ENCODE results near the gene ITSN1.
"Not testable (repeated sequence)": the region's sequence is repeated elsewhere in the genome, so short reads cannot be mapped to it uniquely, and the experiment has no call there.

ITSN1 gene

DNA sequence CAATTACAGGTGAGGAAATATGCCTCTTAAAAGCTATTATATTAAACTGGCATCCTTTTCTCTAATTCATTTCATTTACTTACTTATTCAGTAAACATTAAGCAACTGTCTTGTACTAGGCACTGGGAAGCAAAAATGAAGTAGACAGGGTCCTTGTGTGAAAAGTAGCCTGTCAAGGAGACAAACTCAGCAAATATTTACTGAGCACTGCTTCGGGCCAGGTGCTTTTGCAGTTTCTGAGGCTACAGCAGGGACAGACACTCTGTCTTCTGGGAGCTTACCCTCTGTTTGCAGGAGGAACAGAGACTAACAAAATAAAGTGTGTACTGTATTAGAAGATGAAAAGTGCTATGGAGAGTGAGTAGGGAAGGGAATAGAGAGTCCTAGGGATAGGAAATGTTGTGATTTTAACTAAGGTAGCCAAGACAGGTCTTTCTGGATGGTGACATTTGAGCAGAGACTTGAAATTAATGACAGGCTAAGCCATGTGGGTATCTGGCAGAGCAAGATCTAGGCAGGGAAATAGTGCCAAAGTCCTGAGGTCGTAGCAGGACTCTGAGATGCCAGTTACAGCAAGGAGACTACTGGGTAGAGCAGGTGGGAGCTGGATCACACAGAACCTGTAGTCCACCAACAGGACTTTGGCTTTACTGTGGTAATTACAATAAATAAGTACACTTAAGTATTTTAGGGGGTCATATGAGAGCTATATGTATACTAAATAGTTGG is 133.0 kb downstream of the ITSN1 start:
- no peak for DNase-seq

DNA sequence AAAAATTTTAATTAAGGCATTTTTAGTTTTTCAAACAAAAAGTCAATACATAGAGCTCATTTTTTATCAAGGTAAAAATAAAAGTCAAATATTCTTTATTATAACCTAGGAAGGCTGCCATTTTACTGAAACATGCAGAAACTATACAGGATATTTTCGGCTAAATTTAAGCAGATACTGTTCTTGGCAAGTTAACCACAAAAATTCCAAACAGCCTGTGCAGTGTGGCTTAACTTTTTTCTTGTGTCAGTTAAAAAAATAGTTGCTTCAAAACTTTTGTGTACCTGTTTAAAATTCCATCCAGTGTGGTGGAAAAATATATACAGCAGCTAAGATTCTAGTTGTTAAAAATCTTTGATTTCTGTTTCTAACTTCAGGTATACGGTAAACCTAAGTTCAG is 138.3 kb downstream of the ITSN1 start:
- DNase-seq, result no peak

DNA sequence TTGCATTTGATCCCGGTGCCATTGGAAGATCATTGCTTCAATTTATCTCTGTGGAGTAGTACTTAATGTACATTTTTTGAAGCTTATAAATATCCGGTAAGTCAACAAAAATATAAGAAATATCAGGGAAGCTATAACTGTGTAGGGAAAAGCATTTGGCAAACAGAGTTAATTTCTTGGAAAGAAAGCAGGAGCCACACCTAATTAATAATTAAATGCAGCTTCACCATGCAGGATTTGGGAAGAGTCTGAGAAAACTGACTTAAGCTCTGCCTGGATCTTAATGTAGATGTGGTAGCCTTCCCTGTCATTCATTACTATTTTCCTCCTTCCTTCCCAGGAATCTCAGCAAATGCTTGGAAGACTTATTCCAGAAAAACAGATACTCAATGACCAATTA is 138.8 kb downstream of the ITSN1 start:
- DNase-seq, result no peak

DNA sequence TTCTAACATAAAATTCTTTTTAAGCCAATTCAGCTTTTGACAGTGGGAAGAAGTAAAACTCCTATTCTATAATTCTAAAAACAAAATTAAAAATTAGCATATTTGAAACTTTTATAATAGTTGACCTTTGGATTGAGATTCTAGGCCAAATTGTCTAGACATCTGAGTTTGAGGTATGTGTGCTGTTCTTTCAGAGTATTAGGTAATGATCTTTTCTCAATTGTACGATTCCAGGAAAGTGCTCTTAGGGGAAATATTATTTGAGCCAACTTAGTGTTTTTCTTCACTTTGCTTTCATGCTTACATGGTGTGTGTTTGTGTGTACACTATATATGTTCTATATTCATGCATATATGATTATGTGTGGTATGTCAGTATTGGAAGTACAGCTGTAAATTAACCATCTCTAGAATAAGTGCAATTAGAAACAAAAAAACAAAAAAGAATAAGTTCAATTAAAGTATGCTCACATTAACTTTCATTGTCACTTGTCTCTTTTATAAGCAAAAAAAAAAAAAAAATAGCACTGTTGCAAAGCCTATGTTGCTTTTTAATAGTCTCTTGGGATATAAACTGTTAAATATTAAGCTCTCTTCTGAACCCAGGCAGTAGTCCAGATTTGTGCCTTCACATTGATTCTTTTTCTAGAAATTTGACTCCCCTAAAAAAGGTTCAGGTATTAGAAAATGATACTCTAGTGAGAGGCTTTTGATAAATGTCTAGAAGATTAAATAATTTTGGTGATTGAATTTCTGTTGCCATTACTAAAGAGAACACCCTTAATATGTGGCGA is 141.1 kb downstream of the ITSN1 start:
- DNase-seq, result no peak

DNA sequence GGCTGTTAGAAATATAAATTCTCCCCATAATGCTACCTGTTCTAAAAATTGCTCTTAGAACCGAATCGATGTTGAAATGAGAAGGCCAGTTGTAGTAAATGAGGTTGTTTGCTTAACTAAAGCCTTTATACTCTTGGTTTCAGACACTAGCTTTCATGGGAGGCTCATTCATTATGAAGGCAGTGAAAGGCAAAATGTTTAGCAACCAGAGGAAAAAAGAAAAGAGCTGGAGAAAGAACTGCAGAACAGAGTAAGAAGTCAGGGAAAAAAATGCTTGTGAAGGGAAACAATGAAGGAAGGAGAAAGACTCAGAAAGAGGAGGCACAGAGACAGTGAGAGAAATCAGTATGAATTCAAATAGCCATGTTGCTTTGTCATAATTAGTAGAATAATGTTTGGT is 145.1 kb downstream of the ITSN1 start:
- DNase-seq, result no peak

DNA sequence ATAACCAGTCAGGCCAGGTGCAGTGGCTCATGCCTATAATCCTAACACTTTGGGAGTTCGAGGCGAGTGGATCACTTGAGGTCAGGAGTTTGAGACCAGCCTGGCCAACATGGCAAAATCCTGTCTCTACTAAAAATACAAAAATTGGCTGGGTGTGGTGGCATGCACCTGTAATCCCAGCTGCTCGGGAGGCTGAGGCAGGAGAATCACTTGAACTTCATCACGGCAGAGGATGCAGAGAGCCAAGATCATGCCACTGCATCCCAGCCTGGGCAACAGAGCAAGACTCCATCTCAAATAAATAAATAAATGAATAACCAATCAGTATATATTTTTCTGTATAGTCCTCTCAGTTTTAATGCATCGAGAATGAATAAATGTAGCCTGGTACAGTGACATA is 146.1 kb downstream of the ITSN1 start:
- DNase-seq, result not testable (repeated sequence)

DNA sequence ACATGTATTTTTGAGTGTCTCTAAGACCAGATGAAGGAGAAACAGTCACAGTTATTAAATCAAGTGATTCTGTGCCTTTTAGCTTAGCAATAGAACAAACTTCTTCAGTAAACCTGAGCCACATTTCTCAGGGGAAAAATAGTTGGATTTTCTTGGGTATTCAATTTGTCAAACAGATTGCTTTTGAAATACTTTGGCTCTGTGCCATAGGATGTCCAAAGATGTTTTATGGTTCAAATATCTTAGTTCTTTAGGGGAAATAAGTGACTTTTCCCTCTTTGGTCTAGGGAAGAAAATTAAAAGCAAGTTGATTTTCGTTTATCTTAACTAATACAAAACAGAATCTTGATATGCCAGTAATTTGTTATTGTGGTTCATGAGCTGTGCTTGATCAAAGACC is 147.4 kb downstream of the ITSN1 start:
- DNase-seq, result no peak

DNA sequence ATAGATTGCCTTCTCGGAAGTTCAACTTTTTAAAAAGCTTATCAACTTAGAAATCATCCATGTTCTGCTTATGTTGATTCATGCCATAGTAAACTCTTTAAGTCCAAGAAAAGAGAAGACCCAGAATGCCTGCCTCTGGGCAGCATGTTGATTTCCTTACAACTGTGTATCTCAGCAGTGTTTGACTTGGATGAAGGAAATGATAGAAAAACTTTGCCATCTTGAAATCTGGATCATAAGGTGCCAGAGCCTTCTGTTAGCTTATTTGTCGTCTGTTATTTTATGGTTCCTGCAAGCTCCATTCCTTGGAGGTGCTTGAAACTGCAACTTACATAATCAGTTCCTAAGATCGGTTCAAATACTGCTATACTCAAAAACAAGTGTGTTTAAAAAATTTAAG is 148.8 kb downstream of the ITSN1 start:
- DNase-seq, result no peak

DNA sequence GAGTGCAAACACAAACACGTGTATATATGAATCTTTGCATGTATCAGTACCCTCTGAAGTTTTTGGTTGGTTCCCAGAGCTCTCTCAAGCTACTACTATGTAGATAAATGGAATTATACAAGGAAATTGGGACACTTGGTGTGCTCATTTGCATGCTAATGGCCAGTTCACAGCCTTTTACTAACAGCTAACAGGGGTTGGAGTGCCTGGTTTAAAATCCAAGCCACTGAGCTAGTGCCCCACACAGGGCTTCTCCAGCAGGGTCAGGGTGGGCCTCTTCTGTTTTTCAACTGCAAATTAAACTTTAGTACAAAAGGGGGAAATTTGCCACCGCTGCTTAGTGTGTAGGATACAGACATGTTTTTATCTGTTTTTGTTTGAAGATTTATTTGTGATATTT is 152.3 kb downstream of the ITSN1 start:
- no peak for DNase-seq

DNA sequence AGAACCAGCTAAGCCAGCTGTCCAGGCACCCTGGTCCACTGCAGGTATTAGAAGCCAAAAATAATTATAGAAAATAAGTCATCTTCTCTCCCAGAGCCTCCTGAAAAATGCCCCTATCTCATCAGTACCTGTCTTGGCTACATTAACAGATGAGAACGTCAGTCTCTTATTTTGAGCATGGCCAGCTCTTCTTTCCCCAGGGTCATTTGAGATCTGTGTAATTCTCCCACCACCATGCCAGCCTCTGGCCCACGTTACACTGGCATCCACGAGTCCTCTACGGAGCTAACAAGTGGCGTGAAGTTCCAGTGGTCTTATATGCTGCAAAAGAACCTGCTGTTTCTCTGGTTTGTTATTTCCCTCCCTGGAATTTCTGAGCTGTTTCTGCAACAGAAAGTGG is 155.3 kb downstream of the ITSN1 start:
- no peak for DNase-seq

DNA sequence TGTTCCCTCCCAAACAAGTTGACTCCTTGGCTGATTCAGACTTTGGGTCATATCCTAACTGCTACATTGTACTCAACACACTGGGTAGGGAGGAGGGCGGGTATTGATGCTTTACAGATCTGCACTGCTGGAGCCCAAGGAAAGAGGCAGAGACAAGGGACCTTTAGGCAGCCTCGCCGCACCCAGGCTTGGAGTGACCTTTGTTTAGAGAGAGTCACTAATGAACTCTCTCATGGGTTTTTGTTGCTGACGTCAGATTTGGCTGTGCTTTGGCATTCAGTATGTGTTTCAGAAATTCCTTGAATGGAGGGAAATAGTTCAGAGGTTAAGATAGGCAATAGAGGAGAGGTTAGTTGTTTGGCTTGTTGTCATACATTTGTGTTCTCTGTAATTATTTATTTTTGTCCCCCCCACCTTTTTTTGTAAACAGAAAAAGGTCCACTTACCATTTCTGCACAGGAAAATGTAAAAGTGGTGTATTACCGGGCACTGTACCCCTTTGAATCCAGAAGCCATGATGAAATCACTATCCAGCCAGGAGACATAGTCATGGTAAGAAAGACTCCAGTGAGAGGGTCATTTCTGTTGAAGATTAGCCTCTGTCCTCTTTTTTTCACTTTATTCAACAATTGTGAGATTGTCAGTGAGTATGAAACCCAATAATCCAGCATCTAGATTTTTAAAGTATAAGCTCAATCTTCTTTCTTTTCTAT is 157.2 kb downstream of the ITSN1 start:
- no peak for DNase-seq

DNA sequence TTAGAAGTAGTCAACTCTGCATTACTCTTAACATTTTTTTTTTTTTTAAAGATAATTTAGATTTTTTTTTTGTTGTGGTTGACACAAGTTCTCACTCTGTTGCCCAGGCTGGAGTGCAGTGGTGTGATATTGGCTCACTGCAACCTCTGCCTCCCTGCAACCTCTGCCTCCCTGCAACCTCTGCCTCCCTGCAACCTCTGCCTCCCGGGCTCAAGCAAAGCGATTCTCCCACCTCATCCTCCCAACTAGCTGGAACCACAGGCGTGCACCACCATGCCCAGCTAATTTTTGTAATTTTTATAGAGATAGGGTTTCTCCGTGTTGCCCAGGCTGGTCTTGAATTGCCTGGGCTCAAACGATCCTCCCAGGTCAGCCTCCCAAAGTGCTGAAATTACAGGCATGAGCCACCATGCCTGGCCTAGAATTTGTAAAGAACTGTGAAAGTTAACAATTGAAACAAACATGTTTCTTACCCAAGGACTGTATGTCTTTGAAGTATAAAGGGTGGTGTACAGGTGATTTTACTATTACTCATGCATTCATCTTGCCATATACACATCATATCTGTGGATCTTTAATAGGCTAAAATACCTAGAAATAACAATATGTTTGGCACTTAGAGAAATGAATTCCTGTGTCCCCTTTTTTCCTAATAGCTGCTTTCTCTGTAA is 158.6 kb downstream of the ITSN1 start:
- DNase-seq, result no peak

DNA sequence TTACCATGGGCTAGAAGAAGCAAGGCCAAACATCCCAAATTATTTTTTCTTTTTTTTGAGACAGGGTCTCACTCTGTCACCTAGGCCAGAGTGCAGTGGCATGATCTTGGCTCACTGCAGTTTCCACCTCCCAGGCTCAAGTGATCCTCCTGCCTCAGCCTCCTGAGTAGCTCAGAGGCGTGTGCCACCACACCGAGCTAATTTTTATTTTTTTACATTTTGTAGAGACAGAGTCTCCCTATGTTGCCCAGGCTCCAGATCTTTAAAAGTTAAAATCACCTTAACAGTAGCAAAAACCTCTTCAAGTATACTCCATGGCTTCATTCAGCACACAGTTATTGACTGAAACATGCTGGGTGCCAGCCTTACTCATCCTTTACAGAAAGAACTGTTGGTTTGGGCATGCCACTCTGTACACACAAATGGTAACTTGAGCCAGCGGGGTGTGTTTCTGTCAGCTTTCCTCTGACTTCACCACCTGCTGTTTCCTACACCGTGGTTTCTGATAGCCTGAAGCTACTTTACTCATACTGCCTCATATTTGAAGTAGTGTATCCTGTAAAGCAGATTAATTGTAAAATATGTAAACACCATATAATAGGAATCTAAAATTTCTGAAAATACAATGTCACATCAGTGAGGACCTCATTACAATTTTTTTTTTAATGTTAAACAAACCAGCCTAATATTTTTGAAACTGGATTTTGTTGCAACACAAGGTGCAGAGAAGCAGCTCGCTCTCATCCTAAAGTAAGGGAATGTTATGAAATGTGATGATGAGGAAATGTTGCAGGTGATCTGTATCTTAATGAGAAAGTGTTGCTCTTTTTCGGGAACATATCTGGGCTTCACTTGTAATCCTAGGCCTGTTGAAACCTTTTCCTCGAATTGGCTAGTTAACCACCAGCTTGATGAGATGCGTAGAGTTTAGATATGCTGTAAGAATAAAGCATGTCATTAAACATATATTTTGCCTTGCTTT is 159.4 kb downstream of the ITSN1 start:
- peak; percentile 79 for DNase-seq

DNA sequence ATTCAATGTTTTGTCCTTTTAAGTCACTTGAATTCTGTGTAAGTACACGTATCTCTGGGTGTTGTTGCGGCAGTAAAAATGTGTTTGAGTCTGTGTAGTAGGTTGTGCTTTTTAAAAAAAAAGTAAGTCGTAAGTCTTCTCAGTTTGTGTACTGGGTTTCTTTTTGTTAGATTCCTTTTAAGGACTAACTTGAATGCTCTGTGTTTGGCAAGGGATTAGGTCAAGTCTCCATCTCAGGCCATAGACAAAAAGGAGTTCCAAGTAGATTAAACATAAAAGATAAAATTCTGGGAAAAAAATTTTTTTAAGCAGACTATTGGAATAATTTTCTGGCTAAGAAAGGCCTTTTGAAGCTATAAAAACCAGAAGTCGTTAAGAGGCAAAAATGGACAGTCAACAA is 160.2 kb downstream of the ITSN1 start:
- DNase-seq, result no peak

DNA sequence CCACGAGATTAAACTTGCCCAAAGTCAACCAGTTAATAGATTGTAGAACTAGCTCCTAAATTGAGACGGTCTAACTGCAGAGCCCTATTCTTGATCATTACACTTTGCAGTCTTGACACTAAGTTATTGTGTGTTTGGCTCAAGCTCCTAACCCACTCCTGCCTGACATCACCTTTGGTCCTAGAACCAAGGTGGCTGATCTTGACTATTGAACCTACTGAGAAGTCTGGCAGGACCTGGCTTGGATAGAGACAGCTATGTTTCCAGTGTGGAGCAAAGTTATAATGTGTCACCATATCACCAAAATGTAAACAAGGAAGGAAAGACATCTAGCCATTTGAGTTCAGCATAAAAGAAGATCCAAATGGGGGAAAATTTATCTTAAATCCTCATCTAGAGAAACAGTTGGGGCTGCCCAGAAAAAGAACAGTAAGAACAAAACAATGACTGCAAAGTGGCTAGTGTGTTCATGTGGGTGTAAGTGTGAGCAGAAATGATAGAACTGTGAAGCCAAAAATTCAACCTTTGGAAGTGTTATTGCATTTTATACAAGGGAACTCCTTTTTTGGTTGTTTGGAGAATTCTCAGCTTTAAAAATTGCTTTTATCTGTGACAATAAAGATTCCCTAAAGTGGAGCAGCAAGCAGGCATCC is 166.5 kb downstream of the ITSN1 start:
- no peak for DNase-seq

DNA sequence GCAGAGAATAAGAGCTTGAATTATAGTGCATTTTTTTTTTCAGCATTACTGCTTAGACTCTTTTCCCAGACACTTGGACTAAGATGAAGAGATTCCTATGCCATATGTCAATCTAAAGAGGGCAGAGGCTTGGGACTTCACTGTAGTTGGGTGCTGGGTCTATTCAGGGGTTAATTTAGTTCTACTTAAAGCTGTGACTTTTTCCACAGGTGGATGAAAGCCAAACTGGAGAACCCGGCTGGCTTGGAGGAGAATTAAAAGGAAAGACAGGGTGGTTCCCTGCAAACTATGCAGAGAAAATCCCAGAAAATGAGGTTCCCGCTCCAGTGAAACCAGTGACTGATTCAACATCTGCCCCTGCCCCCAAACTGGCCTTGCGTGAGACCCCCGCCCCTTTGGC is 168.5 kb downstream of the ITSN1 start:
- DNase-seq, result no peak

DNA sequence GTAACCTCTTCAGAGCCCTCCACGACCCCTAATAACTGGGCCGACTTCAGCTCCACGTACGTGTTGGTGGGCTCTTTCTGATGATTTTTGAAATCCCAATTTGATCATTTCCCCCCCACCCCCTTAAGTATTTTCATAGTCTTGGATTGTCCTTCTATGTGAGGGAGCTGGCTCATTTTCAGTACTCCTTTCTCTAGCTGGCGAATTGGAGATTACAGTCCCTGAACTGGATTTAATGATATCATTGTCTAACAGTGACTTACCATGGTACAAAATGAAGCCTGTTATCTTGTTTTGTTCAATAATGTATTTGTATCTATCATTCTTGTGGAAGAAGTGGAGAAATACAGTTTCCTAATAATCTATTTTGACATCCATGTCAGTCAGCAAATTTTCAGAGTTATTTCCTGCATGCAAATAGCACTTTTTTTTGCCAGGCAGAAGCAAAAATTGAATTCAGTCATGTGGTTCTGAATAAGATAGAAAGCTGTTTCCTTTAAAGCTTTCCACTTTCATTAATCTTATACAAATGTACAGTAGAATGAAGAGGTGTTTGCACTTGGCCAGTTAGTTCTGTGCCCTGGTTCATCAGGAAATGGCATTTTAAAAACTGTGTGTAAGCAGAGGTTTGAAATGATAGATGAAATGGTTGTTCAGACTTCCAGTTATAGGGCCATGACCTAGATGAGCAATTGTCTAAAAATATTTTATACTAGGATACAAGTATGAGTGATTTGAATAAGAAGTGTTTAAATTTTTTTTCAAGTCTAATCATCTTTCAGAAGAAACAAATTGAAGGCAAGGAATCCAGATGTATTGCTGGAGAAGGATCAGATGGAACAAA is 169.1 kb downstream of the ITSN1 start:
- DNase-seq, result no peak

DNA sequence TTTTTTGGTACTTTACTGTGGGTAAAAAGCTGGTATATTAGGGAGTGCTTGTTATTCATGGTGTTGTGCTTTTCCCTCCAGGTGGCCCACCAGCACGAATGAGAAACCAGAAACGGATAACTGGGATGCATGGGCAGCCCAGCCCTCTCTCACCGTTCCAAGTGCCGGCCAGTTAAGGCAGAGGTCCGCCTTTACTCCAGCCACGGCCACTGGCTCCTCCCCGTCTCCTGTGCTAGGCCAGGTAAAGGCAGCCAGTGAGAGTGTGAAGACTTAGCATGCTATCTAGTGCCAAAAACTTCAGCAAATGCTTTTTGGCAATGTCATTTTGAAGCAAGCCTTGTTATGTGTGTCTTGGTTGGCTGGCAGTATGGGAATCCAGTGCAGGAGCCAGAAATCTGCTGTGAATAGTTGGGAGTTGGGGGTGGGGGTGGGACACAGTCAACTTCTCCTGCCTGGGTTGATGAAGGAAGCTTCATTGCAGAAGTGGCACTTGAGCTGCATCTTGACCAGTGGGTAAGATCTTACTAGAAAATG is 171.6 kb downstream of the ITSN1 start:
- no peak for DNase-seq

DNA sequence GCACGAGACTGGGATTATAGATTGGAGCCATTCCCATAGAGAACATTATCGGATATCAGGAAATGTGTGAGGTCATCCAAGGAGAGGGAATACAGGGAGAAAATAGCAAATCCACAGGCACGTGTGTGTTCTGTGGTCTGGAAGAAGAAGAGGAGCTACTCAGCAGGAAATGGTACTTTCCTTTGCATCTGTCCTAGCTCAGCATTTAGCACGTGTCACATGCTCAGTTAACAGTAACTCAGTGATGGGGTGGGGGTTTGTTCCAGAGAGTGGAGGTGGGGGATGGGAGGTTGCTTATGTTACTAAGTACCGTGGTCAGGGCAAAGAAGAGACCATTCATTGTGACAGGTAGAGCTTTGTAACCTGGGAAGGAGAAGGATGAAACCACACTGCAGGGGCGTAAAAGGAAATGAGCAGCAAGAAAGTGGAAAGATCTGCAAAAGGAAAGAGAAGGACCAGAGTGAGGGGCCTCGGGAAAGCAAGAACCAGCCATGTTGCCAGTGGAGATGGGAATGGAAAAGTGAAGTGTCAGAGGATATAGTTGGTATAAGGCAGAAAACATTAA is 172.9 kb downstream of the ITSN1 start:
- DNase-seq, result no peak

DNA sequence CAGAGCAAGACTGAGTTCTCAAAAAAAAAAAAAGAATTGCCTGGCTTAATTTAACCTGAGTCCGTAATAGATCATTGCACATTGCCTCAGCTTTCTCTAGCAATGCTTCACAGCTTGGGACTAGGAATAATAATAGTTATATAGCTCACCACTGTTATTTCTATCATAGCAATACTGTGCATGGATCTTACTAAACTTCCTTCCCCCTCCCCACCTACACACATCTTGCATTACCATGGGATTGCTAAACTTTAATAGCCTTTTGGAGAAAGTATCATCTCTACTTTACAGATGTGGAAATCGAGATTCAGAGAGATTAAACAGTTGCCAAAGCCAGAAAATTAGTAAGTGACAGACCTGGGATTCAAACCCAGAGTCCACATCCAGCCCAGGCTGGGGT is 173.9 kb downstream of the ITSN1 start:
- no peak for DNase-seq

Data from NCI-H774 (cell line).